Left lung (tissue), 10 donors: Measurements from ENCODE around the gene INVS. TPM values are rescaled to one million over a fixed set of nuclear protein-coding genes. Genes with fewer than 3 reads are reported as not detected.

Source experiments
- ATAC-seq: fragments of 200-7000 bp; cut with Tn5 transposase; one replicate; pipeline ENCODE4 v1.9.1; 2020; ENCODE audit warnings: moderate library complexity
- DNase-seq, 4 donors: peaks; one replicate each; pipeline ENCODE4 v3.0.0-alpha.2; 2013 to 2020
- H3K27ac ChIP-seq, 2 donors: fragments of 200-600 bp; sonication (generic) in 1 of 2; one replicate each; pipeline versions ENCODE4 v1.5.0 to v1.8.0; 2020 to 2021
- H3K27me3 ChIP-seq, 2 donors: fragments of 200-600 bp; sonication (generic) in 1 of 2; one replicate each; pipeline versions ENCODE4 v1.5.0 to v1.8.0; 2020 to 2021
- H3K36me3 ChIP-seq, 2 donors: fragments of 200-600 bp; sonication (generic) in 1 of 2; one replicate each; pipeline versions ENCODE4 v1.5.0 to v1.8.0; 2020 to 2021
- H3K4me1 ChIP-seq, 2 donors: fragments of 200-600 bp; one replicate each; pipeline ENCODE4 v1.8.0; 2021
- H3K4me3 ChIP-seq, 2 donors: fragments of 200-600 bp; sonication (generic) in 1 of 2; one replicate each; pipeline versions ENCODE4 v1.5.0 to v1.8.0; 2020 to 2021; ENCODE audit warnings: mild to moderate bottlenecking in 1 of 2
- H3K9me3 ChIP-seq, 2 donors: fragments of 200-600 bp; sonication (generic) in 1 of 2; one replicate each; pipeline versions ENCODE4 v1.5.0 to v1.8.0; 2020 to 2021
- CTCF ChIP-seq, 2 donors: fragments of 200-600 bp; sonication (generic) in 1 of 2; IDR thresholded peaks; one replicate each; pipeline versions ENCODE4 v1.5.0 to v1.8.0; 2021; ENCODE audit warnings: antibody characterized with exemption in 2 of 2
- intact Hi-C, 2 donors: fragments of 100-400 bp; cut with DNase I; formaldehyde crosslinking; loops; one replicate each; pipeline versions ENCODE4 v1.11.2 to v1.14.2; 2022
- polyA plus RNA-seq, 6 donors: library from polyadenylated mRNA; unstranded; fragments of 120-200 nt; gene quantifications; one replicate each; pipeline ENCODE4 v1.2.1, GENCODE V29; 2013; ENCODE audit not compliant: insufficient read length in 6 of 6
- total RNA-seq, 2 donors: library from RNA; stranded (reverse); fragmentation: NEBNext Ultra II Directional; extraction: Animal tissue kit (Norgen Biotek cat#: 25700); gene quantifications; one replicate each; pipeline ENCODE4 v1.2.1, GENCODE V29; 2021
- donor health status: DM: no; HTN: yes; CAD: no.
- donor health status: DM: no; HTN: no; CAD: no.

INVS gene
- total and polyA plus RNA-seq, 8 donors, result 21.5 to 29.9 (median 24.6) TPM

- ATAC-seq, result no peak
- TF ChIP-seq CTCF (IDR thresholded peaks at IDR 0.05), result no peak
- no peaks in the 10 kb centered on the region for H3K27me3 ChIP-seq
- peaks cover 2 to 7% of the 10 kb centered on the region in 2 donors for H3K9me3 ChIP-seq
- intact Hi-C loops, result no loop called here
- no peak overlapping the region for H3K4me3 ChIP-seq
- DNase-seq, result no peak
- no peak overlapping the region for H3K27ac ChIP-seq
- H3K4me1 ChIP-seq, result no peaks in the 10 kb centered on the region
- no peaks in the 10 kb centered on the region for H3K36me3 ChIP-seq
Observed at GRCh38 chr9:100196215-100196614, 97.2 kb downstream of the INVS start.

GRCh38 chr9:100196828-100197227 is 97.8 kb downstream of the INVS start:
- TF ChIP-seq CTCF (IDR thresholded peaks at IDR 0.05), result no peak
- DNase-seq (no peak), ATAC-seq (no peak)
- Histone ChIP-seq H3K36me3 (no peaks in the 10 kb centered on the region), H3K9me3 (peaks cover 0 to under 1% of the 10 kb centered on the region in 2 donors), H3K4me1 (no peaks in the 10 kb centered on the region), H3K4me3 (no peak overlapping the region), H3K27me3 (no peaks in the 10 kb centered on the region), H3K27ac (no peak overlapping the region)
- intact Hi-C loops, result no loop called here

- no peak overlapping the region for H3K27ac ChIP-seq
- no peaks in the 10 kb centered on the region for H3K27me3 ChIP-seq
- no peaks in the 10 kb centered on the region for H3K4me1 ChIP-seq
- no peak for TF ChIP-seq CTCF (IDR thresholded peaks at IDR 0.05)
- no peak overlapping the region for H3K4me3 ChIP-seq
- no peaks in the 10 kb centered on the region for H3K9me3 ChIP-seq
- intact Hi-C loops, result no loop called here
- ATAC-seq, result no peak
- no peaks in the 10 kb centered on the region for H3K36me3 ChIP-seq
- DNase-seq, result no peak
Observed at GRCh38 chr9:100197553-100197952, 98.5 kb downstream of the INVS start.

GRCh38 chr9:100202806-100203205 is 103.8 kb downstream of the INVS start:
- ATAC-seq (no peak), DNase-seq (no peak)
- Histone ChIP-seq H3K36me3 (no peaks in the 10 kb centered on the region), H3K27me3 (no peaks in the 10 kb centered on the region), H3K4me1 (no peaks in the 10 kb centered on the region), H3K9me3 (no peaks in the 10 kb centered on the region), H3K4me3 (no peak overlapping the region), H3K27ac (no peak overlapping the region)
- intact Hi-C loops, result no loop called here
- TF ChIP-seq CTCF (IDR thresholded peaks at IDR 0.05), result no peak

GRCh38 chr9:100204796-100205195 is 105.8 kb downstream of the INVS start:
- ATAC-seq, result no peak

More at GRCh38 chr9:100204796-100205195, 105.8 kb downstream of the INVS start:
- DNase-seq, result no peak
- H3K36me3 ChIP-seq, result no peaks in the 10 kb centered on the region
- no peak overlapping the region for H3K27ac ChIP-seq
- no peak for TF ChIP-seq CTCF (IDR thresholded peaks at IDR 0.05)
- H3K4me1 ChIP-seq, result no peaks in the 10 kb centered on the region
- H3K4me3 ChIP-seq, result no peak overlapping the region
- no peaks in the 10 kb centered on the region for H3K27me3 ChIP-seq
- intact Hi-C loops, result no loop called here
- H3K9me3 ChIP-seq, result no peaks in the 10 kb centered on the region
